ENCODE measurements around the gene FAIM2. TPM values are rescaled to one million over a fixed set of nuclear protein-coding genes. Genes with fewer than 3 reads are reported as not detected.
A peak's percentile ranks its signal among the peaks of the same experiment; 100 is the strongest.

Gene FAIM2
- total RNA-seq, 1 experiment from 2014 or later = 0.49 TPM

GRCh38 chr12:49866859-49867569, 36.7 kb downstream of the FAIM2 start:
- ChIA-PET CTCF (interaction anchor here (0.6 to 2.5 kb wide), 11 partner anchors 12 to 203 kb away, joined by 3 to 8 read pairs (median 4); no protein-coding TSS in a partner anchor), POLR2A (interaction anchor here (0.7 kb wide), 1 partner anchor 24 kb away, joined by 3 read pairs; no protein-coding TSS in a partner anchor)
- BruUV-seq (replicated peaks) = no TSS peak
- Histone ChIP-seq H3K27me3 (ENCODE audit: control insufficient read depth, insufficient read depth, low read length) (no peaks in the 10 kb centered on the region), H3K4me3 (ENCODE audit: low read depth in 2 of 2, low read length in 2 of 2) (no peak overlapping the region), H3K36me3 (ENCODE audit: control insufficient read depth, insufficient read depth, low read length) (no peaks in the 10 kb centered on the region), H3K4me1 (ENCODE audit: control insufficient read depth, insufficient read depth, low read length) (peaks cover 28% of the 10 kb centered on the region), H3K27ac (ENCODE audit: low read length) (peak overlapping the region; percentile 56), H3K9me3 (ENCODE audit: control insufficient read depth, insufficient read depth, low read depth, low read length) (no peaks in the 10 kb centered on the region)
- peak; percentile 97 for TF ChIP-seq CTCF (IDR thresholded peaks at IDR 0.05)
- no peak for TF ChIP-seq TCF7L2 (IDR thresholded peaks at IDR 0.05; ENCODE audit: low read depth, low read length)
- intact Hi-C loops (cut with micrococcal nuclease; ENCODE audit: unreplicated experiment) (loop anchor here (5.0 to 10.0 kb wide), 2 partner anchors 80 to 188 kb away; partner anchors contain the start of gene ASIC1), in situ Hi-C loops (cut with HindIII; ENCODE audit: low pct_unique_long_range_greater_than_20kb, low sequenced_read_pairs) (no loop called here)
- peak; percentile 43 for DNase-seq (ENCODE audit: low read depth, low spot score)
- peak; percentile 78 for ATAC-seq

GRCh38 chr12:49865782-49866135, 37.9 kb downstream of the FAIM2 start:
- intact Hi-C loops (cut with micrococcal nuclease; ENCODE audit: unreplicated experiment) (loop anchor here (5.0 to 10.0 kb wide), 2 partner anchors 82 to 189 kb away; partner anchors contain the start of gene ASIC1), in situ Hi-C loops (cut with HindIII; ENCODE audit: low pct_unique_long_range_greater_than_20kb, low sequenced_read_pairs) (no loop called here)
- Histone ChIP-seq H3K27ac (ENCODE audit: low read length) (no peak overlapping the region), H3K36me3 (ENCODE audit: control insufficient read depth, insufficient read depth, low read length) (no peaks in the 10 kb centered on the region), H3K4me3 (ENCODE audit: low read depth in 2 of 2, low read length in 2 of 2) (no peak overlapping the region), H3K27me3 (ENCODE audit: control insufficient read depth, insufficient read depth, low read length) (no peaks in the 10 kb centered on the region), H3K9me3 (ENCODE audit: control insufficient read depth, insufficient read depth, low read depth, low read length) (no peaks in the 10 kb centered on the region), H3K4me1 (ENCODE audit: control insufficient read depth, insufficient read depth, low read length) (peaks cover 28% of the 10 kb centered on the region)
- ChIA-PET CTCF (interaction anchor here (1.3 kb wide), 1 partner anchor 190 kb away, joined by 3 read pairs; no protein-coding TSS in a partner anchor), POLR2A (no interaction called here)
- TF ChIP-seq TCF7L2 (IDR thresholded peaks at IDR 0.05; ENCODE audit: low read depth, low read length) (no peak), SIN3A (IDR thresholded peaks at IDR 0.05; ENCODE audit: borderline replicate concordance, insufficient read depth, low read depth, low read length) (no peak), CTCF (IDR thresholded peaks at IDR 0.05) (no peak), REST (IDR thresholded peaks at IDR 0.05; ENCODE audit: insufficient read depth in 1 of 2, low read depth in 2 of 2, low read length in 1 of 2) (no peak), POLR2AphosphoS5 (IDR thresholded peaks at IDR 0.05; ENCODE audit: low read depth, low read length) (no peak)
- BruUV-seq (replicated peaks) = no TSS peak
- no peak for ATAC-seq
- DNase-seq (ENCODE audit: low read depth, low spot score) = no peak

All from Panc1 (cell line).